ENCODE results near the gene DOCK9. TPM values are rescaled to one million over a fixed set of nuclear protein-coding genes. Genes with fewer than 3 reads are reported as not detected.

The DOCK9 gene
- polyA plus RNA-seq, 1 of the 3 experiments (the other 2 are of a cell fraction) = 16.6 TPM

GRCh38 chr13:98893371-98893770 is 84.5 kb downstream of the DOCK9 start:
- Histone ChIP-seq H4K20me1 (ENCODE audit: insufficient read depth) (no peaks in the 10 kb centered on the region), H2AFZ (ENCODE audit: low read depth) (no peak overlapping the region), H3K4me3 (ENCODE audit: low read depth in 2 of 2, low read length in 1 of 2) (no peak overlapping the region), H3K36me3 (replicated peaks in 1 of 2; ENCODE audit: control insufficient read depth in 1 of 2, insufficient read depth in 2 of 2, low read length in 1 of 2) (peaks cover 0 to 6% of the 10 kb centered on the region in 2 experiments), H3K79me2 (ENCODE audit: insufficient read depth) (no peaks in the 10 kb centered on the region), H3K9me2 (no peaks in the 10 kb centered on the region), H3K9ac (no peak overlapping the region), H3K27me3 (ENCODE audit: insufficient read depth) (no peaks in the 10 kb centered on the region), H3K4me1 (ENCODE audit: control insufficient read depth in 1 of 2, insufficient read depth in 2 of 2, low read depth in 1 of 2, low read length in 1 of 2) (no peaks in the 10 kb centered on the region; a peak in 2 of 4 replicates), H3K9me3 (no peaks in the 10 kb centered on the region), H3K4me2 (no peak overlapping the region), H3K27ac (ENCODE audit: low read depth in 2 of 2, low read length in 1 of 2) (no peak overlapping the region), H3F3A (replicated peaks; ENCODE audit: insufficient read depth) (no peaks in the 10 kb centered on the region)
- CTCF ChIA-PET = interaction anchor here (1.2 kb wide), 1 partner anchor 50 kb away, joined by 3 read pairs; no protein-coding TSS in a partner anchor
- TF ChIP-seq EP300 (IDR thresholded peaks at IDR 0.05; ENCODE audit: borderline replicate concordance in 1 of 2, low read depth in 1 of 2, low read length in 1 of 2) (no peak), CHD2 (IDR thresholded peaks at IDR 0.05; ENCODE audit: low read length, partially characterized antibody) (no peak), GATA2 (CRISPR knock-in tag; IDR thresholded peaks at IDR 0.05) (no peak), POLR2AphosphoS5 (IDR thresholded peaks at IDR 0.05; ENCODE audit: low read depth, low read length) (no peak), NFIC (IDR thresholded peaks at IDR 0.05; ENCODE audit: borderline replicate concordance) (no peak), RXRA (IDR thresholded peaks at IDR 0.05; ENCODE audit: borderline replicate concordance, low read depth) (no peak), FOXJ3 (CRISPR knock-in tag; IDR thresholded peaks at IDR 0.05) (no peak), TAF1 (IDR thresholded peaks at IDR 0.05; ENCODE audit: borderline replicate concordance, low read depth, low read length) (no peak), USF2 (IDR thresholded peaks at IDR 0.05; ENCODE audit: borderline replicate concordance, low read depth, low read length) (no peak), TCF12 (IDR thresholded peaks at IDR 0.05) (no peak), CTCF (IDR thresholded peaks at IDR 0.05) (no peak), NRF1 (IDR thresholded peaks at IDR 0.05; ENCODE audit: low read depth, low read length) (no peak), ELF1 (IDR thresholded peaks at IDR 0.05) (no peak), YY1 (IDR thresholded peaks at IDR 0.05; ENCODE audit: low read depth) (no peak), FOSL2 (IDR thresholded peaks at IDR 0.05; ENCODE audit: borderline replicate concordance, low read depth) (no peak)
- TF ChIP-seq, protein P1, sequence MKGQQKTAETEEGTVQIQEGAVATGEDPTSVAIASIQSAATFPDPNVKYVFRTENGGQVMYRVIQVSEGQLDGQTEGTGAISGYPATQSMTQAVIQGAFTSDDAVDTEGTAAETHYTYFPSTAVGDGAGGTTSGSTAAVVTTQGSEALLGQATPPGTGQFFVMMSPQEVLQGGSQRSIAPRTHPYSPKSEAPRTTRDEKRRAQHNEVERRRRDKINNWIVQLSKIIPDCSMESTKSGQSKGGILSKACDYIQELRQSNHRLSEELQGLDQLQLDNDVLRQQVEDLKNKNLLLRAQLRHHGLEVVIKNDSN (IDR thresholded peaks at IDR 0.05; ENCODE audit: borderline replicate concordance, low read depth) = no peak
- TF ChIP-seq, protein P2, sequence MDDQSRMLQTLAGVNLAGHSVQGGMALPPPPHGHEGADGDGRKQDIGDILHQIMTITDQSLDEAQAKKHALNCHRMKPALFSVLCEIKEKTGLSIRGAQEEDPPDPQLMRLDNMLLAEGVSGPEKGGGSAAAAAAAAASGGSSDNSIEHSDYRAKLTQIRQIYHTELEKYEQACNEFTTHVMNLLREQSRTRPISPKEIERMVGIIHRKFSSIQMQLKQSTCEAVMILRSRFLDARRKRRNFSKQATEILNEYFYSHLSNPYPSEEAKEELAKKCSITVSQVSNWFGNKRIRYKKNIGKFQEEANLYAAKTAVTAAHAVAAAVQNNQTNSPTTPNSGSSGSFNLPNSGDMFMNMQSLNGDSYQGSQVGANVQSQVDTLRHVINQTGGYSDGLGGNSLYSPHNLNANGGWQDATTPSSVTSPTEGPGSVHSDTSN (IDR thresholded peaks at IDR 0.05) = no peak
- TF ChIP-seq, protein P3, sequence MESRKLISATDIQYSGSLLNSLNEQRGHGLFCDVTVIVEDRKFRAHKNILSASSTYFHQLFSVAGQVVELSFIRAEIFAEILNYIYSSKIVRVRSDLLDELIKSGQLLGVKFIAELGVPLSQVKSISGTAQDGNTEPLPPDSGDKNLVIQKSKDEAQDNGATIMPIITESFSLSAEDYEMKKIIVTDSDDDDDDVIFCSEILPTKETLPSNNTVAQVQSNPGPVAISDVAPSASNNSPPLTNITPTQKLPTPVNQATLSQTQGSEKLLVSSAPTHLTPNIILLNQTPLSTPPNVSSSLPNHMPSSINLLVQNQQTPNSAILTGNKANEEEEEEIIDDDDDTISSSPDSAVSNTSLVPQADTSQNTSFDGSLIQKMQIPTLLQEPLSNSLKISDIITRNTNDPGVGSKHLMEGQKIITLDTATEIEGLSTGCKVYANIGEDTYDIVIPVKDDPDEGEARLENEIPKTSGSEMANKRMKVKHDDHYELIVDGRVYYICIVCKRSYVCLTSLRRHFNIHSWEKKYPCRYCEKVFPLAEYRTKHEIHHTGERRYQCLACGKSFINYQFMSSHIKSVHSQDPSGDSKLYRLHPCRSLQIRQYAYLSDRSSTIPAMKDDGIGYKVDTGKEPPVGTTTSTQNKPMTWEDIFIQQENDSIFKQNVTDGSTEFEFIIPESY (IDR thresholded peaks at IDR 0.05; ENCODE audit: borderline replicate concordance, low read depth) = no peak
- TF ChIP-seq, protein P4, sequence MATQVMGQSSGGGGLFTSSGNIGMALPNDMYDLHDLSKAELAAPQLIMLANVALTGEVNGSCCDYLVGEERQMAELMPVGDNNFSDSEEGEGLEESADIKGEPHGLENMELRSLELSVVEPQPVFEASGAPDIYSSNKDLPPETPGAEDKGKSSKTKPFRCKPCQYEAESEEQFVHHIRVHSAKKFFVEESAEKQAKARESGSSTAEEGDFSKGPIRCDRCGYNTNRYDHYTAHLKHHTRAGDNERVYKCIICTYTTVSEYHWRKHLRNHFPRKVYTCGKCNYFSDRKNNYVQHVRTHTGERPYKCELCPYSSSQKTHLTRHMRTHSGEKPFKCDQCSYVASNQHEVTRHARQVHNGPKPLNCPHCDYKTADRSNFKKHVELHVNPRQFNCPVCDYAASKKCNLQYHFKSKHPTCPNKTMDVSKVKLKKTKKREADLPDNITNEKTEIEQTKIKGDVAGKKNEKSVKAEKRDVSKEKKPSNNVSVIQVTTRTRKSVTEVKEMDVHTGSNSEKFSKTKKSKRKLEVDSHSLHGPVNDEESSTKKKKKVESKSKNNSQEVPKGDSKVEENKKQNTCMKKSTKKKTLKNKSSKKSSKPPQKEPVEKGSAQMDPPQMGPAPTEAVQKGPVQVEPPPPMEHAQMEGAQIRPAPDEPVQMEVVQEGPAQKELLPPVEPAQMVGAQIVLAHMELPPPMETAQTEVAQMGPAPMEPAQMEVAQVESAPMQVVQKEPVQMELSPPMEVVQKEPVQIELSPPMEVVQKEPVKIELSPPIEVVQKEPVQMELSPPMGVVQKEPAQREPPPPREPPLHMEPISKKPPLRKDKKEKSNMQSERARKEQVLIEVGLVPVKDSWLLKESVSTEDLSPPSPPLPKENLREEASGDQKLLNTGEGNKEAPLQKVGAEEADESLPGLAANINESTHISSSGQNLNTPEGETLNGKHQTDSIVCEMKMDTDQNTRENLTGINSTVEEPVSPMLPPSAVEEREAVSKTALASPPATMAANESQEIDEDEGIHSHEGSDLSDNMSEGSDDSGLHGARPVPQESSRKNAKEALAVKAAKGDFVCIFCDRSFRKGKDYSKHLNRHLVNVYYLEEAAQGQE (IDR thresholded peaks at IDR 0.05; ENCODE audit: low read depth, low read length) = no peak
- no peak for DNase-seq
- POLR2A ChIA-PET = no interaction called here
- WGBS (ENCODE audit: low lambda C conversion rate) = 96% methylated on average over 5 of the region's 5 CpGs

All from SK-N-SH (cell line).